ENCODE measurements around the gene EWSR1.

EWSR1 gene

DNA sequence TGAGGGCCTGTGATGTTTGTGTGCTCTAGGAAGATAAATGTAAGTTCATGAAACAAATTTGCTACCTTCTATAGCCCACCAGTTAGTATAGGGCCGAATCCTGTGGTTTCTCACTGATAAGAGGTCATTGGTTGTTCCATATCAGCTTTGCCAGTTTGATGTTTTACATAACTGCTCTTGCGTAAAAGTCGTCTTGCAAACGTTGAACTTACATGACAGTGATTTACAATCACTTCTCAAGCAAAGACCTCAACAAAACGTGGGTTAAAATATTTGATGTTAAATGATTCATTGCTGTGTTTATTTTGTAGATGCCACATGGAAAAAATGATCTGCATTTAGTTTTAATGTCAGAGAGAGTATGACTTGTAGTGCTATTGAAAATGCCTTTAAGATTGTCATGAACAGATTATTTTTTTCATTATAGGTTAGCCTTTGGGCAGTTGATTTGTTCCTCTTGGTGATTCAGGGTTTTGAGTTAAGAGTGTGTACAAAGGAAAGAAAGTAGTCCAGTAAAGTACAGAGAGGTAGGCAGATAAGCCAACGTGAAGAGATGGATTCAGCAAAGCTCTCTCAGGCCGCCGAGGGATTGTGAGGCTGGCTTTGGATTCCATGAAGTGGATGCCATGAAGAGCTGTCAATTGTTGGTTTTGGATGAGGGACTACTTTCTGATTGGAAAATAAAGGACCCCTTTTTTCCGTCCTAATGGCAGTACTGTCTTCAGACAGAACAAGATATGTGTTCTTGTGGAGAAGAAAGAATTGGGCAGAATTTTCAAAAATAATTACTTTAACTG lies 2.6 kb downstream of the EWSR1 start:
- DNase-seq = no peak

DNA sequence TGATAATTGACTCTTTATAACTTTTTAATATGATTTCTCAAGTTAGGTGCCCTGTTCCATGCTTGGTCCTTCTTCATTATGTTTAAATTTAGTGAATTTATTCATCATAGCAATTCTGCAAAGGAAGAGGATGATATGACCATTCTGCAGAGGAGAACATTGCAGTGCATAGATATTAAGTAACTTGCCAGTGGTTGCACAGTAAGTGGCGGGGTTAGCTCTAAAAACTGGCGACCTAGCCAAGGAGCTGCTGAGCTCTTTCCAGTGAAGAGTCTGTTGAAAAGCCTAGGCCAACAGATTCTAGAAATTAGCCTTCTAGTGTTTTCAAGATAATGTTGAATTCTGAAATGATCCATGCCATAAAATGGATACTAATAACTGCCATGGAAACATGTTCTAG lies 4.6 kb downstream of the EWSR1 start:
- no peak for DNase-seq

DNA sequence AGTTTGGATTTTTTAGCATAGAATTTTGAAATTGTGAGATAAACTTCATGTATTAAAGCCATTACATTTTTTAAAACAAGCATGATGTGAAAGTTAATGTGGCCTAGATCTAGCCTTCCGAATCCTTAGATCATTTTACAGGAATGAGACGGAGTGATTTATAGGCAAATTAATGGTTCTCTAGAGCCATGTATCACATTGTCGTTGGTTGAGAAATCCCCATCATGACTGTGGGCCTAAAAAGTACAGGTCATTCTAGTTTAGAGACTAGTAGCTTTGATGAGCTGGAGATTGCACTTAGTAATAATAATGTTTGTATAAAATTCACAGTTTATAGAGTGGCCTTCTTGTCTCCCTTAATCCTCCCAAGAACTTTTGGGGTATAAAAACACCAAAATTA lies 7.1 kb downstream of the EWSR1 start:
- DNase-seq = no peak

DNA sequence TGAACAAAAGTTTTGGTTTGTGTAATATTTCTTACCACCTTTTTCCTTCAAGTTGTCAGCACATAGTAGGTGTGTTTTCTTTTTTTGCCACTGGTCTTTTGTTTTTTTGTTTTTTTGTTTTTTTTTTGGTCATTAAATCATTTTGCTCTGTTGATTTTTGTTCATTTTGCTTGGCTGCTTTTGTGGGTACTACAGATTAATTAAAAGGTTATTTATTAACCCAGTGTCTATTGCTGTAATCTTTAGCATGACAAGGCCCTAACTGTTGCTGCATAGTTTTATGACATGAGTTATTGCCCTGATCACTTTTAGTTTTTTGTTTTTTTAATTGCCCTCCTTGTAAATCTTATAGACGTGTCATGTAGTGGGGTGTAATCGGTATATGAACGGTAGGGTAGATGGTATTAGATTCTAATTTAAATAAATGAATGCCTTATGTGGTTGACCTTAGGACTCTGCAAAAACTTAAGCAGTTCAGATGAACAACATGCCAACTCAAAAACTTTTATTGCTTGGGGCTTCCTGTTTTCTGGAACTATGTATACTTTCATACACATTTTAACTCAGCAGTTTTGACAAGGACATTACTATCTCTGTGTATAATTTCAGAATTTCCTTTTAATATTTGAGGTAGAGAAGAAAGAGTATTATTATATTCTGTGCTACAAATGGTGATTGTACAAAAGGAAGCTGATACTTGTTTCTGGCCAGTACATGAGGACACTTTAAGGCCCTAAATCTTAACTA lies 7.9 kb downstream of the EWSR1 start:
- no peak for DNase-seq

DNA sequence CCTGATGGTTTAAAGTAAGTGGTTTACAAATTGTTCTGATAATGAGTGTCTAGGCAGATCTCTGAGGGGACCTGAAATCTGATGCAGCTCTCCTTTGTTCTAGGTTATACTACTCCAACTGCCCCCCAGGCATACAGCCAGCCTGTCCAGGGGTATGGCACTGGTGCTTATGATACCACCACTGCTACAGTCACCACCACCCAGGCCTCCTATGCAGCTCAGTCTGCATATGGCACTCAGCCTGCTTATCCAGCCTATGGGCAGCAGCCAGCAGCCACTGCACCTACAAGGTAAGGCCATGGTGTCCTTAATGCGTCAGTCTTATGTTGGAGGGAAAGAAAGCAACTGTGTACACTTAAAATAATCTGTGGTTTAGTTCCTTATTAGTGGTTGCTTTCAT lies 9.9 kb downstream of the EWSR1 start:
- DNase-seq = no peak

DNA sequence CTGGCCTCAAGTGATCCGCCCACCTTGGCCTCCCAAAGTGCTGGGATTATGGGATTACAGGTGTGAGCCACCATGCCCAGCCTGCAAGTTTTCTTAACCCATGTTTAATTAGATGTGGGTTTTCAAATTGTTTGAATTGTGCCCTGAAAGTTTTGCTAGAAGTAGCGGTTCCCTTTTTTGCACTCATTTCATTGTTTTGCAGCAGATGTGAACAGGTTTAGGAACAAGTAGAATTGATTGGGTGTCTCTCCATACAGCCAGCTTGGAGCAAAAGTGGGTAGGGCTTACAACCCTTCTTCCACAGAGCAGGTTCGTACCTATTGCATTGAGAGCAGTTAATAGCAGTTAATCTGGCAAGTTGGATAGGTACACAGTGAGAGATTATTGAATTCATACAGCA lies 16.1 kb downstream of the EWSR1 start:
- DNase-seq = no peak

DNA sequence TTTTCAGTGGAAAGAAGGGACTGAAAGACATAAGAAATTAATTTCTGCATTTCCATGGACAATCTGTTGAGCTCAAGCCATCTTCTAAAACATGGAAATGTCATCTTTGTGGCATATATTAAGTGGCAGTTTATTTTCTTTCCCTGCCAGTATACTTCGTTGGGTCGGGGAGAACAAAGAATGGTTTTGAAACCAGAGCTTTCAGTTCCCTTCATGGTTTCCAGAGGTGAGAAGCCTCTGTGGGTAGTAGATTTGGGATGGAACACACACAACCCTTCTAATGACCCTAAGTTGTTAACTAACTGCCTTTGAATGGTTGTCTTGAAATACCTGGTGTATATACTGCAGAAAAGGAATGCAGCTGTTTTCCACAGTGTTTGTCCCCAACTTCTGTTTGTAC lies 20.8 kb downstream of the EWSR1 start:
- DNase-seq = no peak

DNA sequence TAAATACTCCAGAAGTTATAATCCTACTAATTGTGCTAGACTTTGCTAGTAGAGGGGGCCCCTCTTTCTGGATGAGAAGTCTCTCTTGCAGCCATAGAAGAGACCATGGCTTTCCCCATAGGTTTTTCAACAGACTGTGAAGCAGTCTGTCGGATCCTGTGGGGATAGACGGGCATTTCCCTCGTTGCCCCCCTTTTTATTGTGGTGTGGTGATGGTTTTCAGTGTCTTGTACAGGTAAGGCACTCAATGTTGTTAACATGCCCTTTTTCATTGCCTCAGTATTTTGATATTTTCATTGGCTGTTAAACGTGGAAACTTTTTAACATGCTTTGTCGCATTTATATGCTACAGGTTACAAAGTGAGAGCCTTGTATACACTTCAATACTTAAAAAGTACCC lies 22.0 kb downstream of the EWSR1 start:
- no peak for DNase-seq

DNA sequence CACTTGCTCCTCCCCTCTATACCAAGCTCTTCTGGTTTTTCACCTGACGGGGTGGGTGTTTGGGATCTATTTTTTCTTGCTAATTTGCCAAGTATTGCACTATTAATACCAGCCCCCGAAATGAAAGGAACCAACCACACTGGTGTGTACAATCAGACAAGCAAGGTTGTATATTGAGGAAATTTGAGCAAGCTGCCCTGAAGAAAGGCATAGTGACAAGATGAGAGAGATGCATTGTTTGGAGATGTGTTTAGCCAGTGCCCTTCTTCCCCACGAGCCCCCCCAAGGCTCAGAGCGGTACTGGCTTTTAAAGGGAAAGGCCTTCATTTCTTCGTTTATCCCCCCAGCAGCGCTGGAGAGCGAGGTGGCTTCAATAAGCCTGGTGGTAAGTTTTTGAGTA lies 23.1 kb downstream of the EWSR1 start:
- DNase-seq = no peak

DNA sequence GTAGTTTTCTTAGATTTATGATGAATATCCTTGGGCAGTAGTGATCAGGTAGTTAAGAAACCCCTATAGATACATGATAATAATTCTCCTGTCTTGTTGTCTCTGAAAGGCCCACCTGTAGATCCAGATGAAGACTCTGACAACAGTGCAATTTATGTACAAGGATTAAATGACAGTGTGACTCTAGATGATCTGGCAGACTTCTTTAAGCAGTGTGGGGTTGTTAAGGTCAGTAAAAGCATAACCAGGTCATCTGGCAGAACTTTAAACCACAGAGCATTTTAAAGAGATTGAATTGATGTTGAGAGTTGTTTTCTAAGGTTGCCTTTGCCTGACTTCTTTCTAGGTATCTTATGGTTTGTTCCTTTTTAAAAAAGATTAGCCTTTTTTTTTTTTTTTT lies 24.3 kb downstream of the EWSR1 start:
- DNase-seq = no peak

DNA sequence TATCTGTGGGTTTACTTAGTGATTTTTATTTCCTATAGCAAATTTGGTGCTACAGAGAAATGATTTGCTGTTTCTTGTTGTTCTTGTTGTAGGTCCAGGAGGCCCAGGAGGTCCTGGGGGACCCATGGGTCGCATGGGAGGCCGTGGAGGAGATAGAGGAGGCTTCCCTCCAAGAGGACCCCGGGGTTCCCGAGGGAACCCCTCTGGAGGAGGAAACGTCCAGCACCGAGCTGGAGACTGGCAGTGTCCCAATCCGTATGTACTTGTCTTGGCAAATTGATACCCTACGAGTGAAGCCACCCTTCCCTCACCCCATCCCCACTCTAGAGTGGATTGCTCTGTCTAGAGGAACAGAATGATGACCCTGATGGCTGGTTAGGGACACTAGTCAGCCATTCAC lies 30.6 kb downstream of the EWSR1 start:
- no peak for DNase-seq

DNA sequence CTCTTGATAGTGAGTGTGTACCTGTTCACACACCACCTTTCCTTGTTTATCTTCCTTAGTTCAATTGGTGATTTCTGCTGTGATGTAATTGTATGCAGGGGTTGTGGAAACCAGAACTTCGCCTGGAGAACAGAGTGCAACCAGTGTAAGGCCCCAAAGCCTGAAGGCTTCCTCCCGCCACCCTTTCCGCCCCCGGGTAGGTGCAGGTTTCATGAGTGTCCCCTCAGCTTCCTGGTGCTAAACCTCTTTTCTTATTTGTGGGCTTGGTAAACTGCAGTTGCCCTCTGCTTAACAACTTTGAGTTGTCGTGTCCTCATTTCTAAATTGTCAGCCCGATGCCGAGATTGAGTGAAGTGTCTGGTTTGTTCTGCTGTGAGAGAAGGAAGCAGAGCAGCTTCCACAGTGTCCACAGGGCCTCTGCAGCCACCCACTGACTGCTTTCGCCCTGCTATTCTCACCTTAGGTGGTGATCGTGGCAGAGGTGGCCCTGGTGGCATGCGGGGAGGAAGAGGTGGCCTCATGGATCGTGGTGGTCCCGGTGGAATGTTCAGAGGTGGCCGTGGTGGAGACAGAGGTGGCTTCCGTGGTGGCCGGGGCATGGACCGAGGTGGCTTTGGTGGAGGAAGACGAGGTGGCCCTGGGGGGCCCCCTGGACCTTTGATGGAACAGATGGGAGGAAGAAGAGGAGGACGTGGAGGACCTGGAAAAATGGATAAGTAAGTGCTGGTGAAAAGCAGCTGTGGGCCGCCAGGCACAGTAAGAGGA lies 31.2 kb downstream of the EWSR1 start:
- DNase-seq = no peak

DNA sequence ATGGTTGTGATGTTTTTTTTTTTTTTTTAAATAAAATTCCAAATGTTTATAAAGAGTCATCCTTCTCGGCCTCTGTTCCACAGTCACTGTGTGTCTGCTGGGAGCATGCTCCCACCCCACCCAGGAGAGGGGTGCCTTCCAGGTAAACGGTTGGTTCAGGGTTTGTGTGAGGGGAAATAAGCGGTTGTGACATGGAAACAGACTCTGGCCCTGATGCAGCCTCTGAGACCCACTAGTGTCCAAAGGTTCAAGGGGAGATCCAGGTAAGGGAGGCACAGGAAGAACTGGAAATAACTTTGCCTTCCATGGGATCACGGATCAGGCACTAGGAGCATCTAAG lies 32.4 kb downstream of the EWSR1 start:
- no peak for DNase-seq

DNA sequence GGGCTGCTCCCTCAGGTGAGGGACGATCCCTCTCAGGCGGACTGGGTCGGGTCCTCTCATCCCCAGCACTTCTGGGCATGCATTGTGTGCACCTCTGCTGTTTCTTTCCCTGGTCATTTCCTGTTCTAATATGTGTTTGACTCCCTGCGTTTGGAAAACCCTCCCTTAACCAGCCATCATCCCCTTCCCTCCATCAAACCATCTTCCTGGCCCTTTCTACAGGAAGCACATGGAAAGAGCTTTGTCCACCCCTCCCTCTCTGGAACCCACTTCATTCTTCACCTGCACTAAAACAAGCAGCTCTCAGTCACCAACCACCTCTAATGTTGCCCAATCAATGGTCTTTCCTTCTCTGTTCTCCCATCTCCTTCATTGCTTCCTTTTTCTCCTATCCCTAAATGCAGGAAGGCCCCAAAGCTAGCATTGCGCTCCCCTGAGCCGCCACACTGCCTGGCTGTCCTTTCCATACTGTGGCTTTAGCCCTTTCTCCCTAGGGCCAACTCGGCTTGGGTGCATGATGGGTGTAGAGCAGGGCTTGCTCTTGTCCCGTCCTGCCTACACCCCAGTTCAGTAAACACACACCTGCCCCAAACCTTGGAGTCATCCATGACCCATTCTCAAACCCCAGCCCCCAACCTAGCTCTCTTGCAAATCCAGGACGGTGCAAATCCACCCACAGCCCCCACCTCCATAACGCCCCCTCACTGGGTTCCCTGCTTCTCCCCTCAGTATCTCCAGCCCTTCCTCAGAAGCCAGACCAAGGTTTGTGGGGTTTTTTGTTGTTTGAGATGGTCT lies 32.9 kb downstream of the EWSR1 start:
- no peak for DNase-seq

DNA sequence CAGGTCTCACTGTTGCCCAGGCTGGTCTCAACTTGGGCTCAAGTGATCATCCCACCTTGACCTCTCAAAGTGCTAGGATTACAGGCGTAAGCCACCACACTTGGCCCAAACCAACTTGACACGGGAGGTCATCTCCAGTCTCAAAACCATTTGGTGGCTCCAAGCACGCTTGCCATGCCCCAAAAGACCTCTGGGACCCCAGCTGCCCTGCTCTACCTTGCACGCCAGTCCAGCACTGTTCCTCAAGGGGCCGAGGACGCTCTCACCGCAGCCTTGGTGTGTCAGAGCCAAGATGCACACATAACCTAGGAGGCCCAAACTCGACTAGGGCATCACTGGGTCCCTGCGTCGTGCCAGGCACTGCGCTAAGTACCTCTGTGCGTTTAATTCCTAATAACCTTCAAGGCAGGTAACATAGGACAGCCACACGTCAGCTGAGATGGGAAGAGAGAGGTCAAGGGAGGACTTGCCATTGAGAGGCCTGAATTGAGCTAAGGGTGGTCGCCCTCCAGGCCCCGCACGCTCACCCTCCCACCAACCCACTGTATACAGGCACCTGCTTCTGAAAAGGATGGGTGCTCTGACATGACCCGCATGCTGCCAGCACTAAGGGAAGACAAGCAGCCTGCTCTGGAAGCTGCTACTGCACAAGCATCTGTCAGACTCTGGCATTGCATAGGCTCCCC lies 33.8 kb downstream of the EWSR1 start:
- DNase-seq = no peak

DNA sequence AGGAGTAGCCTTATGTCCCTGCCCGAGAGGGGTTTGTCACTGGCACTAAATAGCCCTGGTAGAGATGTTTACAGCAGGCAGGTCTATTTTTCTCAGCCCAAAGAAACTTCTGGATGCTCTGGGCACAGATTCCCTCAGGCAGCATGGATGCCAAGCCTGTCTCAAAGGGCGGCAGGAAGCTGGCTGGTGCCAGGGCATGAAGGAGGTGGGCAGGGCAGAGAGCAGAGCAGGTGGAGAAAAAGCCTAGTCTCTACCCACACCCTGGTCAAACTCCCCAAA lies 34.3 kb downstream of the EWSR1 start:
- no peak for DNase-seq

DNA sequence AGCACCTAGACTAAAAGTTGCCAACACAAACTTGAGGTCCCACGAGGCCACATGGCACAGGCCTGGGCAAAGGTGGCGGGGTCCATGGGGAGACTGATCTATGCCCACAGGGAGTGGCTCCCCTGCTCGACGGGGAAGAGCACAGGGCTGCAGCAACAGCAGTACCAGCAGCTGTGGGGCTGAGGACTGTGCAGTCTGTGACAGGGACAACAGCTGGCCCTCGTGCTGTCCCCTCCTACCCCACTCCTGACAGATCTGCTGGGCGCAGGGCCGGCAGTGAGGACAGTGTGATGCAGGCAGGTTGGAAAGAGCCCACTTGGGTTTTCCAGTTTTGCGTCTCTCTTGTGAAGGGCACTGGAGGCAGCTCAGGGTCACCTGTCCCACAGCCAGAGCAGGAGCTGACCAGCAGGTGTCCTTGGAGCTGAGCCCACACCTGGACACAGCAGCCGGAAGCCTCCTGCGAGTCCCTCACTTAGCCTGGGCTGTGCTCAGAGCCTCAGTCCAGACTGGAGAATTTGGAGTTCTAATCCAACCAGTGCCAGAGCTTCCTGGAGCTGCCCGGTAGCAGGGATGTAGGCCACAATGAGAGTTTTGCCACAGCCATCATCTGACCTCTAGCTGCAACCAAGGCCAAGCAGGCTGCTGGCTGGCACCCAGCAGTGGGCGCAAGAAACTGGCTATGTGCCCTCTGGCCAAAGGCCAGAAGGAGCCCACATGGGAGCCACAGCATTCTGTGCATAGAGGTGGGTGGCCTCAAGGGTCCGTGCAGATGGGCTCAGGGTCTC lies 34.8 kb downstream of the EWSR1 start:
- DNase-seq = no peak

DNA sequence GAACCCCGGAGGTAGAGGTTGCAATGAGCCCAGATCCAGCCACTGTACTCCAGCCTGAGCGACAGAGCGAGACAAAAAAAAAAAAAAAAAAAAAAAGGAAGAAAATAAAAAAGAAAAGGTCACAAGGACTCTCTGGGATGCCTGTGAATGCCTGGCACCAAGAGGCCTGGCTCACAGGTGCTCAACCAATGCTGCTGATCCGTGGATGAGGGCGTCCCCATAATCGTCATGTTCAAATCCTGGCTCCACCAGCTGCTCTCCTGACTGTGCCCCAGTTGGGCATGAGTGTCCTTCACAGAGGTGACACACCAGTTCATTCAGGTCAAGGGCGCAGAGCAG lies 37.7 kb downstream of the EWSR1 start:
- no peak for DNase-seq

DNA sequence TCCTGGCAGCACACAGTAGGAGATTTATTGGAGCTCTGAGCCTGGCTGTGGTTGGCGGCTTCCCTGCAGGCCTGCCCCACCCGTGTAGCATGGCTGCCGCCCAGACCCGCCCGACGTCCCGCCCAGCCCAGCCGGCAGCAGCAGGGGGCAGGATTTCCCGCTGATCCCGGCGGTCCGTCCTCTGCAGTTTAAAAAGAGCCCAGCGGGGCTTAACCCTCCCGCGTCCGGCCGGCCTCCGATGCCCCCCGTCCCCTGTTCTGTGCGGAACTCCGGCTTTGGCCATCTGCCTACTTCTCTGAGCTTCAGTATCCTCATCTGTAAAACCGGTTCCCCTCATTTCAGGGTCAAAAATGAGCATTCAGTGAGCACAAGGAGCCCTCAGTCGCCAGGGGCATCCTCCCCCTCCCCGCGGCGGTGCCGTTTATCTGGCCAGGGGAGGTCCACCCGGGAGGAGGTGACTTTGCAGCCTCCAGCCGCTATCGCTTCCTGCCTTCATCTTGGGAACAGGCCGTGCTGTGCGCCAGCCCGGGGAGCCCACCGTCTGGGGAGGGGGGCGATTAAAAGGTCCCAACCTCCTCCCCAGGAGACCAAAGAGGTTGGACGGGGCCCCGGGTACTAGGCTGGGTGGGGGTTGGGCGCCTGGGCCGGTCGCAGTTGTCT lies 38.2 kb downstream of the EWSR1 start, which contains the start of gene GAS2L1:
TSS of gene GAS2L1 (plus strand) at position 476 of the 660 bp plus-strand sequence. CDS start 1,456 bp downstream, outside the sequence.
- DNase-seq = peak; percentile 43

DNA sequence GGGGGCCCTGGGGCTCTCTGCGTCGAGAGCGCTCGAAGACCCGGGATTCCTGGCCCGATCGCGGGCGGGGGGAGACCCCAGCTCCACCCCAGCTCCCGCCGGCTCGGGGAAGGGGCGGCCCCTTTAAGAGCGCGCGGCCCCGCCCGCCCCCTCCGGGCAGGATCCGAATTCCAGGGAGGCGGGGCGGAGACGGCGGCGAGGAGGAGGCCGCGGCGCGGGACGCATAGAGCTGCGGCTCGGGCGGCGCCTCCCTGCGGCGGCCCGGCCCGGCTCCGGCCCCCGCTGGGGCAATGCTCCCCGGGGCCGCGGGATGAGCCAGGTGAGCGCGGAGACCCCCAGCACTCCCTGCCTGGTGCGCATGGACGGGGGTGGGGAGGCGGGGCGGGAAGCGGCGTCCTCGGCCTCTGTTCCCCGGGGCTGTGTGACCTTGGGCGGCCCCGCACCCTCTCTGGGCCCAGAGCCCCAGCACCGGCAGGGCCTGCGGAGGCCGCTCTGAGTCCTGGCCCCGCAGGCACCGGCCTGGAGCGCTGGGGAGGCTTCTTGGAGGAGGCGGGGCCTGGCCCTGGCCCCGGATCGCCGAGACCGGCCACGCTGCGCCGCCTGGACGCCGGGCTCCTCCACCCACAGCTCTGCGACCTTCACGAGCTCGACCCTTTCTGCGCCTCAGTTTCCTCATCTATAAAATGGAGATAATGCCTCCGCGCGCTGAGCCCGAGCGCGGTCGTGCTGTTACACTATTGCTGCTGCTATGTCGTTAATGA lies 38.9 kb downstream of the EWSR1 start:
- DNase-seq = no peak
